Adrenal gland (tissue), 5 donors: ENCODE measurements around the gene WFS1.

Source experiments
- POLR2A ChIP-seq, 2 donors: fragments of 450-650 bp; IDR thresholded peaks; one replicate each; pipeline ENCODE4 v1.6.1; 2017; ENCODE audit warnings: antibody characterized with exemption in 2 of 2, mild to moderate bottlenecking in 2 of 2, moderate library complexity in 1 of 2
- TF ChIP-seq, protein P1 (sequence below), 6 experiments: fragments of 450-650 bp in 4 of 6; fragments of 200-600 bp in 2 of 6; sonication (generic) in 1 of 6; IDR thresholded peaks; 1 replicate in 5 of 6; 2 replicates in 1 of 6; pipeline versions ENCODE4 v1.5.1 to v1.8.0; 2016 to 2021; ENCODE audit warnings: antibody characterized with exemption in 6 of 6, mild to moderate bottlenecking in 2 of 6, moderate library complexity in 1 of 6
- donor health status: DM: no; HTN: no; CAD: no.

- TF ChIP-seq, protein P1, sequence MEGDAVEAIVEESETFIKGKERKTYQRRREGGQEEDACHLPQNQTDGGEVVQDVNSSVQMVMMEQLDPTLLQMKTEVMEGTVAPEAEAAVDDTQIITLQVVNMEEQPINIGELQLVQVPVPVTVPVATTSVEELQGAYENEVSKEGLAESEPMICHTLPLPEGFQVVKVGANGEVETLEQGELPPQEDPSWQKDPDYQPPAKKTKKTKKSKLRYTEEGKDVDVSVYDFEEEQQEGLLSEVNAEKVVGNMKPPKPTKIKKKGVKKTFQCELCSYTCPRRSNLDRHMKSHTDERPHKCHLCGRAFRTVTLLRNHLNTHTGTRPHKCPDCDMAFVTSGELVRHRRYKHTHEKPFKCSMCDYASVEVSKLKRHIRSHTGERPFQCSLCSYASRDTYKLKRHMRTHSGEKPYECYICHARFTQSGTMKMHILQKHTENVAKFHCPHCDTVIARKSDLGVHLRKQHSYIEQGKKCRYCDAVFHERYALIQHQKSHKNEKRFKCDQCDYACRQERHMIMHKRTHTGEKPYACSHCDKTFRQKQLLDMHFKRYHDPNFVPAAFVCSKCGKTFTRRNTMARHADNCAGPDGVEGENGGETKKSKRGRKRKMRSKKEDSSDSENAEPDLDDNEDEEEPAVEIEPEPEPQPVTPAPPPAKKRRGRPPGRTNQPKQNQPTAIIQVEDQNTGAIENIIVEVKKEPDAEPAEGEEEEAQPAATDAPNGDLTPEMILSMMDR (IDR thresholded peaks at IDR 0.05), result no peak
- no peak for TF ChIP-seq POLR2A (IDR thresholded peaks at IDR 0.05)
Observed at GRCh38 chr4:6338951-6339817, 69.5 kb downstream of the WFS1 start.
